ENCODE measurements around the gene HGFAC. TPM values are rescaled to one million over a fixed set of nuclear protein-coding genes. Genes with fewer than 3 reads are reported as not detected.
A peak's percentile ranks its signal among the peaks of the same experiment; 100 is the strongest.

Gene HGFAC
- total RNA-seq, 1 donor from 2014 or later = not detected

DNA sequence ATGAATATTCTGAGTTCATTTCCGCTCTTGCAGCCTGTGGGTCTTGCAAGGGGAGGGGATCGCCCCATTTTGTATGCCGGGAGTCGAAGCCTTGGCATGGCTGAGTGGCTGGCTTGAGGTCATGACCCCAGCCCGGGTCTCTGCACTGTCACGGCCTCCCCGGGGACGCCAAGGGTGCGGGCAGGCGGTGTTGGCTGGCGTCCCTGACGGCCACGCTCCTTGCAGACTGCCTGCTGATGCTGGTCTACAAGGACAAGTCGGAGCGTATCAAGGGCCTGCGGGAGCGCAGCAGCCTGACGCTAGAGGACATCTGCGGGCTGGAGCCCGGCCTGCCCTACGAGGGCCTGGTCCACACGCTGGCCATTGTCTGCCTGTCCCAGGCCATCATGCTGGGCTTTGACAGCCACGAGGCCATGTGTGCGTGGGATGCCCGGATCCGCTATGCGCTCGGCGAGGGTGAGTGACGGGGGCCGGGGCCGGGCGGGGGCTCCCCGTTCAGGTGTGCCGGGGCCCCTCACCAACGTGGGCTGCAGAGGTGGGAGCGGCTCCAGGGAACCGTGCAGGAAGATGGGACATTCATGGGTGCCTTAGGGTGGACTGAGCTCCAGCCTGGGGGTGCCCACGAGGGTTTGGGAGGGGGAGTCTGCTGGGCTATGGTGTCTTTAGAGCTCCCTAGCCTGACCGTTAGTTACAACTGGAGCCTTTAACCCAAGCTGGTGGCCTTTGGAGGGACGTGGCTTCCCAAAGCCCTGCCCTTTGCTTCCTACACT, 31.6 kb downstream of the HGFAC start:
- DNase-seq (ENCODE audit: low spot score) = peak; percentile 1
- Histone ChIP-seq H2AFZ (replicated peaks) (no peak overlapping the region), H3K9me3 (ENCODE audit: low read depth) (no peaks in the 10 kb centered on the region), H4K20me1 (ENCODE audit: low read depth) (no peaks in the 10 kb centered on the region), H3K4me3 (no peak overlapping the region), H3K9ac (no peak overlapping the region), H3K27me3 (peaks cover 51% of the 10 kb centered on the region), H3K36me3 (no peaks in the 10 kb centered on the region), H3K4me2 (no peak overlapping the region), H3K79me2 (ENCODE audit: low read depth) (no peaks in the 10 kb centered on the region), H3K27ac (no peak overlapping the region), H3K4me1 (peaks cover 12% of the 10 kb centered on the region), H3F3A (ENCODE audit: low read depth) (peaks cover 7% of the 10 kb centered on the region)
- H3K27ac Mint-ChIP-seq = no peak overlapping the region
- TF ChIP-seq EZH2phosphoT487 (IDR thresholded peaks at IDR 0.05) (no peak), EZH2 (IDR thresholded peaks at IDR 0.05) (no peak)
- TF ChIP-seq, protein P1, sequence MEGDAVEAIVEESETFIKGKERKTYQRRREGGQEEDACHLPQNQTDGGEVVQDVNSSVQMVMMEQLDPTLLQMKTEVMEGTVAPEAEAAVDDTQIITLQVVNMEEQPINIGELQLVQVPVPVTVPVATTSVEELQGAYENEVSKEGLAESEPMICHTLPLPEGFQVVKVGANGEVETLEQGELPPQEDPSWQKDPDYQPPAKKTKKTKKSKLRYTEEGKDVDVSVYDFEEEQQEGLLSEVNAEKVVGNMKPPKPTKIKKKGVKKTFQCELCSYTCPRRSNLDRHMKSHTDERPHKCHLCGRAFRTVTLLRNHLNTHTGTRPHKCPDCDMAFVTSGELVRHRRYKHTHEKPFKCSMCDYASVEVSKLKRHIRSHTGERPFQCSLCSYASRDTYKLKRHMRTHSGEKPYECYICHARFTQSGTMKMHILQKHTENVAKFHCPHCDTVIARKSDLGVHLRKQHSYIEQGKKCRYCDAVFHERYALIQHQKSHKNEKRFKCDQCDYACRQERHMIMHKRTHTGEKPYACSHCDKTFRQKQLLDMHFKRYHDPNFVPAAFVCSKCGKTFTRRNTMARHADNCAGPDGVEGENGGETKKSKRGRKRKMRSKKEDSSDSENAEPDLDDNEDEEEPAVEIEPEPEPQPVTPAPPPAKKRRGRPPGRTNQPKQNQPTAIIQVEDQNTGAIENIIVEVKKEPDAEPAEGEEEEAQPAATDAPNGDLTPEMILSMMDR (IDR thresholded peaks at IDR 0.05) = no peak
- H3K36me3 Mint-ChIP-seq = no peaks in the 10 kb centered on the region
- peaks cover 8% of the 10 kb centered on the region for H3K27me3 Mint-ChIP-seq (ENCODE audit: insufficient read depth, low read depth)
- H3K4me1 Mint-ChIP-seq = peaks cover 24% of the 10 kb centered on the region
- H3K9me3 Mint-ChIP-seq = no peaks in the 10 kb centered on the region
- H3K4me3 Mint-ChIP-seq = no peak overlapping the region

DNA sequence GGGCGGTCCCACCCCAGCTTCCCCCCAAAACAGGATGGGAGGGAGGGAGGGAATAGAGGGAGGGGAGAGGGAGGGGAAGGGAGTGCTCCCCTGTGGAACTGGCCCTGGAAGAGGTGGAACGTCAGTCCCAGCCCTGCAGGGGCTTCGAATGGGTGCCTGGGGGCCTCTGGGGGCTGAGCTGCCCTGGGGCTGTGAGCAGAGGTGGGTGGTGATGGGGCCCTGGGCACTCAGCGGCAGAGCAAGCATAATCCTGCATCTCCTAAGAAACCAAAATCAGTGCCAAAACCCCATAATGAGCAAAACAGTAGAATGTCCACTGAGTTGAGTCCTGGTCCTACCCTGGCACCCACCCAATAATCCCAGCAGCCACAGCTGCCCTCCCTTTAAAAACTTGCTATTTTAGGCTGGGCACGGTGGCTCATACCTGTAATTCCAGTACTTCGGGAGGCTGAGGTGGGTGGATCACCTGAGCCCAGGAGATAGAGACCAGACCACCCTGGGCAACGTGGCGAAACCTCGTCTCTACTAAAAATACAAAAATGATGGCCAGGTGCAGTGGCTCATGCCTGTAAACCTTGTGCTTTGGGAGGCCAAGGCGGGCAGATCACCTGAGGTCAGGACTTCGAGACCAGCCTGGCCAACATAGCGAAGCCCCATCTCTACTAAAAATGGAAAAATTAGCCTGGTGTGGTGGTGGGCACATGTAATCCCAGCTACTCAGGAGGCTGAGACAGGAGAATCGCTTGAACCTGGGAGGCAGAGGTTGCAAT, 32.4 kb downstream of the HGFAC start:
- H3K4me3 Mint-ChIP-seq = no peak overlapping the region
- H3K9me3 Mint-ChIP-seq = no peaks in the 10 kb centered on the region
- H3K4me1 Mint-ChIP-seq = peaks cover 24% of the 10 kb centered on the region
- H3K79me2 ChIP-seq (ENCODE audit: low read depth) = no peaks in the 10 kb centered on the region
- no peaks in the 10 kb centered on the region for H3K36me3 ChIP-seq
- H4K20me1 ChIP-seq (ENCODE audit: low read depth) = no peaks in the 10 kb centered on the region
- H3K9ac ChIP-seq = no peak overlapping the region
- H3K4me2 ChIP-seq = no peak overlapping the region
- peaks cover 10% of the 10 kb centered on the region for H3K27me3 Mint-ChIP-seq (ENCODE audit: insufficient read depth, low read depth)
- no peak overlapping the region for H3K4me3 ChIP-seq
- DNase-seq (ENCODE audit: low spot score) = peak; percentile 1
- H3K4me1 ChIP-seq = peaks cover 15% of the 10 kb centered on the region
- no peaks in the 10 kb centered on the region for H3K9me3 ChIP-seq (ENCODE audit: low read depth)
- H3K27ac ChIP-seq = no peak overlapping the region
- TF ChIP-seq EZH2 (IDR thresholded peaks at IDR 0.05) (no peak), EZH2phosphoT487 (IDR thresholded peaks at IDR 0.05) (no peak)
- TF ChIP-seq, protein P1 (IDR thresholded peaks at IDR 0.05) = no peak
- H3K27ac Mint-ChIP-seq = no peak overlapping the region
- H3F3A ChIP-seq (ENCODE audit: low read depth) = no peaks in the 10 kb centered on the region
- H3K27me3 ChIP-seq = peaks cover 57% of the 10 kb centered on the region
- H3K36me3 Mint-ChIP-seq = no peaks in the 10 kb centered on the region
- no peak overlapping the region for H2AFZ ChIP-seq (replicated peaks)

DNA sequence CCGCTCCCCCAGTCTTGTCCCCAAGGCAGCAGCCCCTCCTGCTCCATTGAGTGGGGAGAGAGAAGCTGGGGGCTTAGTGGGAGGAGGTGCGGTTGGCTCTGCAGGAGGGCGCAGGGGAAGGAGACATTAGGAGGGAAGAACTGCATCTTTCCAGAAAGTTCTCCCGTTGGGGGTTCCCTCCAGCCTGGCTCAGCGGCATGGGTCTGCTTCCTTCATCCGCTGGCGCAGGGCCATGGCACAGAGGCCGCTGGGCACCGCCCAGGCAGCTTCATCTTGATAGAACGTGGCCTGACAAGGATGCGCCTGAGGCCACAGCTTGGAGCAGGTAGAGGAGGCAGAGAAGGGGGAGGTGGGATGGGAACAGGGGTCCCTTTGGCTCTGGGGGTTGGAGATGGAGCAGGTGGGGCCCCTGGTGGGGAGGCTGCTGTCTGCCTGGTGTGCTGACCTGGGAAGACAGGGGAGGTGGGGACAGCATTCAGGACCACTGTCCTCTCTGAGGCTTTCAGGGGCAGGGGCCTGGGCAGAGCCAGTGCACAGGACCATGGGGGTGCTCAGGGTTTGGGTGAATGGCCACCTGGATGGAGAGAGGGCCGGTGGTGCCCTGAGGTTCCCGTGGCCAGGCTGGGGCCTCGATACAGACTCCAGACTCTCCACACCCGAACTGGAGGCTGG, 33.4 kb downstream of the HGFAC start:
- peak; percentile 1 for DNase-seq (ENCODE audit: low spot score)
- Mint-ChIP-seq H3K36me3 (no peaks in the 10 kb centered on the region), H3K4me3 (no peak overlapping the region), H3K27ac (no peak overlapping the region), H3K27me3 (ENCODE audit: insufficient read depth, low read depth) (peaks cover 8% of the 10 kb centered on the region), H3K9me3 (no peaks in the 10 kb centered on the region), H3K4me1 (peaks cover 17% of the 10 kb centered on the region)
- peaks cover 2% of the 10 kb centered on the region for H3F3A ChIP-seq (ENCODE audit: low read depth)
- peaks cover 15% of the 10 kb centered on the region for H3K4me1 ChIP-seq
- H3K4me3 ChIP-seq = no peak overlapping the region
- no peak overlapping the region for H3K9ac ChIP-seq
- H4K20me1 ChIP-seq (ENCODE audit: low read depth) = no peaks in the 10 kb centered on the region
- no peak overlapping the region for H3K4me2 ChIP-seq
- TF ChIP-seq EZH2 (IDR thresholded peaks at IDR 0.05) (no peak), EZH2phosphoT487 (IDR thresholded peaks at IDR 0.05) (no peak)
- TF ChIP-seq, protein P1 (IDR thresholded peaks at IDR 0.05) = no peak
- H3K9me3 ChIP-seq (ENCODE audit: low read depth) = no peaks in the 10 kb centered on the region
- no peak overlapping the region for H3K27ac ChIP-seq
- no peaks in the 10 kb centered on the region for H3K79me2 ChIP-seq (ENCODE audit: low read depth)
- H3K36me3 ChIP-seq = no peaks in the 10 kb centered on the region
- peaks cover 51% of the 10 kb centered on the region for H3K27me3 ChIP-seq
- H2AFZ ChIP-seq (replicated peaks) = no peak overlapping the region
